Activated CD8-positive, alpha-beta T cell treated with anti-CD3 and anti-CD28 coated beads, Interleukin-2, amount 10 ng/mL, durations not matched to agents 7 days and 5 days (primary cell): Measurements from ENCODE around the gene NTSR1. TPM values are rescaled to one million over a fixed set of nuclear protein-coding genes. Genes with fewer than 3 reads are reported as not detected.

Source experiments
- ATAC-seq: fragments of 150-1000 bp; cut with Tn5 transposase; one replicate; pipeline ENCODE4 v1.10.0; 2021; ENCODE audit warnings: moderate library complexity
- CTCF ChIA-PET: fragments of 350-600 bp; sonication (Branson Sonifier 250); formaldehyde crosslinking; loops from one replicate; lab custom pipeline; 2021; ENCODE audit warnings: antibody characterized with exemption; lab: Charles Lee
- POLR2A ChIA-PET: fragments of 350-600 bp; sonication (Branson Sonifier 250); formaldehyde crosslinking; loops from one replicate; lab custom pipeline; 2021; ENCODE audit warnings: antibody characterized with exemption; lab: Charles Lee
- DNase-seq: peaks from one replicate; pipeline ENCODE4 v3.0.0-alpha.2; 2020
- H3K27ac Mint-ChIP-seq: one replicate; pipeline ENCODE4 v1.8.0; 2021; ENCODE audit warnings: mild to moderate bottlenecking, mixed read lengths
- H3K27me3 Mint-ChIP-seq: one replicate; pipeline ENCODE4 v1.8.0; 2021; ENCODE audit warnings: low read depth, mixed read lengths
- H3K36me3 Mint-ChIP-seq: one replicate; pipeline ENCODE4 v1.8.0; 2021; ENCODE audit warnings: low read depth, mixed read lengths
- H3K4me1 Mint-ChIP-seq: one replicate; pipeline ENCODE4 v1.8.0; 2021; ENCODE audit warnings: low read depth, mixed read lengths
- H3K4me3 Mint-ChIP-seq: one replicate; pipeline ENCODE4 v1.8.0; 2021; ENCODE audit warnings: mild to moderate bottlenecking, mixed read lengths
- H3K9me3 Mint-ChIP-seq: one replicate; pipeline ENCODE4 v1.8.0; 2022; ENCODE audit warnings: mixed read lengths; ENCODE audit not compliant: insufficient read depth
- total RNA-seq, 2 experiments: library from RNA; stranded (reverse); gene quantifications; one replicate each; pipeline ENCODE4 v1.2.3, GENCODE V29; 2021

NTSR1 gene
- total RNA-seq, 2 experiments from 2014 or later = 0.13 to 0.21 TPM

DNA sequence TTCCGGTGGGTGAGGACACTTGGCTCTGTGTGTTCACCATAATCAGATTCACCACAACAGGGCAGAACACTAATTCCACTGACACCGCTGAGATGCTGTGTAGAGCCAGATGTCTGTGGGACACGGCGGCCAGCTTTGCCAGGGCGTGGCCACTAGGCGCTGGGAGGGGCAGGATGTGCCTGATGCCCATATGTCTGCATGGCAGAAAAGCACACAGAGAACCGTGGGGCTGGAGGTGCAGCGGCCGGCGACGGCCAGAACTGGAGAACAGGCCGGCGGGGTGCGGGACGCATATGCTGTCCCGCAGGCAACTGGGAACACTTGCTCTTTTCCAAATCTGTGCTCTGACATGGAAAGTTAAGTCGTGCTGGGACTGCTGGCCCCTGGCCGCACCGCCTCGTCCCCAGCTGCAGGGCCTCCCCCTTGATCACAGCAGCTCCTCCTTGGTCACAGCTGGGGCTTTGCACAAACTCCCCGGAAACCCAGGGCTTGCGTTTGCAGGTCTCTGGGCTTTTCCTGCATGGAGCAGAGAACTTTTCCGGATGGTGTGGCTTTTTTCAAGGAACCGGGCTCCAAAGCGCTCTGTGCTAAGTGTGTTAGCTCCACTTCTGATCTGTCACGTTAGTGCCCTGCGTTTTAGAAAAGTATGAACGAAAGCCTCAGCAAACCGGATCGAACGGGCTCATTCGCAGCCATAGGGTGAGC is 31.1 kb downstream of the NTSR1 start:
- H3K36me3 Mint-ChIP-seq = no peaks in the 10 kb centered on the region
- H3K4me1 Mint-ChIP-seq = peaks cover 64% of the 10 kb centered on the region
- H3K4me3 Mint-ChIP-seq = peak overlapping the region; percentile 67
- peak; percentile 62 for DNase-seq
- peak overlapping the region; percentile 95 for H3K27ac Mint-ChIP-seq
- no peaks in the 10 kb centered on the region for H3K27me3 Mint-ChIP-seq
- no peaks in the 10 kb centered on the region for H3K9me3 Mint-ChIP-seq
- ChIA-PET CTCF (interaction anchor here (1.3 to 2.7 kb wide), 2 partner anchors 36 to 52 kb away, joined by 3 to 8 read pairs; no protein-coding TSS in a partner anchor), POLR2A (interaction anchor here (1.0 to 1.8 kb wide), 4 partner anchors 11 to 117 kb away, joined by 3 to 7 read pairs (median 4); no protein-coding TSS in a partner anchor)
- ATAC-seq = peak; percentile 29

DNA sequence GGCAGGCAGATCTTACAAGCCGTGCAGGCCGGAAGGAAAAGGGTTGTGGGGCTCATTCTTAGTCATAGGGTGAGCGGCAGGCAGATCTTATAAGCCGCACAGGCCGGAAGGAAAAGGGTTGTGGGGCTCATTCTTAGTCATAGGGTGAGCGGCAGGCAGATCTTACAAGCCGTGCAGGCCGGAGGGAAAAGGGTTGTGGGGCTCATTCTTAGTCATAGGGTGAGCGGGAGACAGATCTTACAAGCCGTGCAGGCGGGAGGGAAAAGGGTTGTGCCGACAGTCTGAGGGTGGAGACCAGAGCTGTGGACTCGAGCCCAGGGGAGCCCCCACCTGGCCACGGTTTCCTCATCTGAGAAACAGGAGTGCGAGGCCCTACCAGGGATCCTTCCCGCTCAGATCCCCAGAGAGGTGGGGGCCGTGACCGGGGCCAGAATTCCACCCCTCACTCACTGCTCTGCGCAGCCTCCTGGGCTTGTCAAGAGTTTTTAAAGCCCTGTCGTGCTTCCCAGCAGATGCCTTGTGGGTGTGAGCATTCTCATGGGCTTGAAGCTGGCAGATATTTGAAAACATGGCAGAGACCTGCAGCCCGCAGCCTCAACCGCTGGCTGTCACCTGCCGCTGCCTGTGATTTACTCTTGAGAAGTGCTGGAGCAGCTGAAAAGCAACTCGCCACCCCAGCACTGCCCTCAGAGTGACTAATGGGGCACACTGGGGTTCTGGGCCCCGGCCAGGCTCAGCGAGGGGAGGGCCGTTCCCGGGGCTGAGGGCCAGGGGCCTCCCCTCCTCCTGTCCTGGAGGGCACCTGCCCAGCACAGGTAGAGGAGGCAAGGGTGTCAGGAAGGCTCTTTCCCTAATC is 31.9 kb downstream of the NTSR1 start:
- no peaks in the 10 kb centered on the region for H3K36me3 Mint-ChIP-seq
- POLR2A ChIA-PET = interaction anchor here (1.0 to 1.8 kb wide), 4 partner anchors 13 to 124 kb away, joined by 3 to 7 read pairs (median 4); no protein-coding TSS in a partner anchor
- H3K4me1 Mint-ChIP-seq = peaks cover 64% of the 10 kb centered on the region

DNA sequence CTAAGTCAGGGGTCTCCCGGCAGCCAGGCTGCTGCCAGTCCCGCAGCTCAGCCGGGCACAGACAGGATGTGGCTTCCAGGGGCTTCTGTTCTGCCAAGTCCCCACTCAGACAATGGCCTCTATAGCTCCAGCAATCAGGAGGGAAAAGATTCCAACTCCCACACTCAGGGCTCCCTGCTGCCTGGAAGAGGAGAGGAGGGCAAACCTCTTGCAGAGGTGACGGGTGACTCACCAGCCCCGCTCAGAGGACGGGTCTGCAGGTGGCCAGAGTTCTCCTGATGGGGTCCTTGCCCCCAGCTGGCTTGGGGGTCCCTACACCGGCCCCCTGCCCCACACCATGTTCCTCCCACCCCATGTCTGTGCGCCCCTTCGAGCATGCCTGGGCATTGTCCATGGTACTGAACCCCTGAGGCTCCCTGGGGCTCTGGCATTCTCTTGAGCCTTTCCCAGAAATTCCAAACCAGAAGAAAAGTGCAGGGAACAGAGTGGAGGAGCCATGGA is 32.6 kb downstream of the NTSR1 start:
- Mint-ChIP-seq H3K4me3 (peak overlapping the region; percentile 15), H3K27me3 (peaks cover 6% of the 10 kb centered on the region), H3K36me3 (no peaks in the 10 kb centered on the region), H3K27ac (peak overlapping the region; percentile 60), H3K9me3 (no peaks in the 10 kb centered on the region), H3K4me1 (peaks cover 58% of the 10 kb centered on the region)
- ChIA-PET CTCF (interaction anchor here (1.3 to 2.7 kb wide), 3 partner anchors 38 to 67 kb away, joined by 3 to 8 read pairs (median 5); no protein-coding TSS in a partner anchor), POLR2A (interaction anchor here (1.0 kb wide), 1 partner anchor 125 kb away, joined by 3 read pairs; no protein-coding TSS in a partner anchor)
- ATAC-seq (no peak), DNase-seq (peak; percentile 51)

More for the DNA sequence above, 31.9 kb downstream of the NTSR1 start:
- Mint-ChIP-seq H3K9me3 (no peaks in the 10 kb centered on the region), H3K27ac (peak overlapping the region; percentile 95), H3K4me3 (peak overlapping the region; percentile 67), H3K27me3 (peaks cover 5% of the 10 kb centered on the region)
- CTCF ChIA-PET = interaction anchor here (0.7 to 2.7 kb wide), 4 partner anchors 37 to 67 kb away, joined by 3 to 8 read pairs (median 4); no protein-coding TSS in a partner anchor
- DNase-seq (peak; percentile 88), ATAC-seq (peak; percentile 89)

DNA sequence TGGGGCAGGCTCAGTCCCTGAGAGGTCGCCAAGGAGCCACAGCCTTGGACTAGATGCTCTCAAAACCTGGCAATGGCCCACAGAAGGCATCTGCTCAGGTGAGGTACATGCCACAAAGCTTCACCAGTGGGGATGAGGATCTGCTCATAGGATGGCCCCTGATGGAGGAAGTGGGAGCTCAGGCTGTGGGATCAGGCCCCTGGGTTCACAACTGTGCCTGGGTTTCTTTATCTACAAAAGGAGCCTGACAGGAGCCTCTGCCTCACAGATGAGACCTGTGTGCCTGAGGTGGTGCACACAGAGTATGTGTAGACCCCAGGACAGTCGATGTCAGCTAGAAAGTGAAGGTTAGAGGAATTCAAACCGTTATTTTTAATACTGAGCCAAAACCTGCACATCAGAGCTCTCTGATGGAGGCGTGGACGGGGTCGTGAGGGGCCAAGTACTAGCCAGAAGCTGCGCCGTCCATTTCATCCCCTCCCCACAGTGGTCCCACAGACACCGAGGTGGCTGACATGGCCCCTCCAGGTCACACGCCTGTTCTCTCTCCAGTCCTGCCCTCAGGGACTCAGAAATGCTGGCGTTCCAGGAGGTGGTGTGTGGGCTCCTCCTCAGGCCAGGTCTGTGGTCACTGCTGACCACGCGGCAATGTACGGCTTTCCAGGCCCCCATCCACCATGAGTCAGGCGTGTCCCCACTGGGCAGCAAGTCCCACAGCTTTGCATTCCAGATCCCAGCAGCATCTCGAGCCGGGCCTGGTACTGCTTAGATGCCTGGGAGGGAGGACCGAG is 33.3 kb downstream of the NTSR1 start:
- ATAC-seq = no peak
- Mint-ChIP-seq H3K4me3 (no peak overlapping the region), H3K27me3 (peaks cover 11% of the 10 kb centered on the region), H3K4me1 (peaks cover 54% of the 10 kb centered on the region), H3K27ac (peak overlapping the region; percentile 60), H3K36me3 (no peaks in the 10 kb centered on the region), H3K9me3 (no peaks in the 10 kb centered on the region)
- CTCF ChIA-PET = interaction anchor here (1.5 to 2.7 kb wide), 2 partner anchors 50 to 66 kb away, joined by 5 to 8 read pairs; no protein-coding TSS in a partner anchor
- no peak for DNase-seq
- POLR2A ChIA-PET = no interaction called here

DNA sequence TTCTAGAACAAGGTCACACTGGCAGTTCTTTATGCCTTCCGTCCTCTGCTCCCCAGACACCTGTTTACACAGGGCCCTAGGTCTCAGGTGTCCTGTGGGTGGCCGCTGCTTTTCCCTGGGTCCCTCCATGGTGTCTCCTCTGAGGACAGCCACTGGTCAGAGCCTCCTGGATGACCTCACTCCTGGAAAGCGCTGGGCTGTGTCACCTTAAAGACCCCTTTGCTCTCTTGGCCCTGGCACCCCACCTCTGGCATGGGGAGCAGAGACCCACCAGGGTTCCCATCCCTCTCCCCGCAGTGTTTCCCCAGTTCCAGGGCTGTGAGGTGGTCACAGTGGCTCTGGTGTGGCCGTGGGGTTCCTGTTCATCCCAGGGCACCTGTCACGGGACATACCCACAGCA is 33.9 kb downstream of the NTSR1 start:
- H3K4me1 Mint-ChIP-seq = peaks cover 48% of the 10 kb centered on the region
- no peaks in the 10 kb centered on the region for H3K36me3 Mint-ChIP-seq
- no peak overlapping the region for H3K4me3 Mint-ChIP-seq
- no peak for ATAC-seq
- ChIA-PET CTCF (no interaction called here), POLR2A (no interaction called here)
- peaks cover 12% of the 10 kb centered on the region for H3K27me3 Mint-ChIP-seq
- H3K9me3 Mint-ChIP-seq = no peaks in the 10 kb centered on the region
- DNase-seq = no peak
- H3K27ac Mint-ChIP-seq = no peak overlapping the region

DNA sequence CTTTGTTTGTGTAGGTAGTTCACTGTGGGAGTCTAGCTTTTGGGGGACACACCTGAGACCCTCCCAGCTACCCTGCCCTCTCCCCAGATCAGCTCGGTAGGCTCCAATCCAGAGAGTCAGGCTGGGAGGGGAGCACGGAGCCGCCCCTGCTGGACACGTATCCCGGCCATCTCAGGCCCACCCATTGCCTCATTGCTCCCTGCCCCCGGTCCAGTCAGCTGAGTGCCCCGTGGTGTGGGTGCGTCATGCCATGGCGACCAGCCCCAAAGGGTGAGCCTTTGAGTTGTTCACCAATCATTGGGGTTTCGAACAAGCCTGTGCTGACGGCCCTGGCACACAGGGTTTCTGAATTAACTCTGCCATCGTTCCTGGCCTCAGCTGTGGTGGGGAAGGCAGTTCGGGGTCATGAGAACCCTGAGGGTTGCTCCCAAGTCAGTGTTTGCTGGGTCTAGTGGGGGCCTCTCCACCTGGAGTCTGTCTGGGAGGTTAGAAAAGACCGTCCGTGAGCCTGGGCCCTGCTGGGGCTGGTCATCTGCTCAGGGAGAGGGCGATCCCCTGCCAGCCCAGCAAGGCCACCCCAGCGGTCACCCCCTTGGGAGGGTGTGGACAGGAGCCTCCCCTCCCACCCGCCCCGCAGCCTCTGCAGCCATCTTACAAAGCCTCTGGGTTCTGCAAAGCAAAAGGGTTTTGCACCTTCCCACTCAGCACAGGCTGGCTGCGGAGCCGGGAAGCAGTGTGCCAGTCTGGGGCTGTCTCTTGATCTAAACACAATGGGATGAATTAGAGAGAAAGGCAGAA is 34.5 kb downstream of the NTSR1 start:
- Mint-ChIP-seq H3K27ac (peak overlapping the region; percentile 3), H3K9me3 (no peaks in the 10 kb centered on the region), H3K4me1 (peaks cover 48% of the 10 kb centered on the region), H3K27me3 (peaks cover 12% of the 10 kb centered on the region), H3K4me3 (no peak overlapping the region), H3K36me3 (no peaks in the 10 kb centered on the region)
- DNase-seq = no peak
- ChIA-PET POLR2A (no interaction called here), CTCF (no interaction called here)
- ATAC-seq = no peak

DNA sequence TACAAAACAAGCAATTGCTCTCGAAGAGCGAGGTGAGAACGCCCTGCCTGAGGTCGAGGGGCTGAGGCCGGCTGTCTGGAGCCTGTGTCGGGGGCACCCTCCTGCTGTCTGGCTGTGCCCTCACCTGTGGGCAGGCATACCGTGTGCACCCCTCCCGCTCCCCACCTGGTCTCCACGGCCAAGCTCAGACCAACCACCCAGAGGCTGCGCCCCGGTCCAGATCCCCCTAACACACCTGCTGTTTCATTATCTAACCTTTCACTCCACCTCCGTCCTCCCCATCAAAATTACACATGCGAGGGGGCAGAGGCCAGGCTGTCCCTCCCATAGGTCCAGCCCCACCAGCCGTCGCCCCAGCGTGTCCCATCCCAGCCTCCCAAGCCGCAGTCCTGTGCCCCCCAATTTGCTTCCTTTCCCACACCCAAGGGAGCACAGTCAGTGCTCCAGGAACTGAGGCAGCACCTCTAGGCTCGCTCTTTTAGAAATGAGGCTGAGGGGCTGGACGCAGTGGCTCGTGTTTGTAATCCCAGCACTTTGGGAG is 35.2 kb downstream of the NTSR1 start:
- ATAC-seq = no peak
- no peak overlapping the region for H3K4me3 Mint-ChIP-seq
- H3K4me1 Mint-ChIP-seq = peaks cover 41% of the 10 kb centered on the region
- peak overlapping the region; percentile 3 for H3K27ac Mint-ChIP-seq
- ChIA-PET POLR2A (no interaction called here), CTCF (interaction anchor here (1.2 kb wide), 1 partner anchor 48 kb away, joined by 3 read pairs; no protein-coding TSS in a partner anchor)
- no peaks in the 10 kb centered on the region for H3K36me3 Mint-ChIP-seq
- peaks cover 16% of the 10 kb centered on the region for H3K27me3 Mint-ChIP-seq
- DNase-seq = no peak
- no peaks in the 10 kb centered on the region for H3K9me3 Mint-ChIP-seq

DNA sequence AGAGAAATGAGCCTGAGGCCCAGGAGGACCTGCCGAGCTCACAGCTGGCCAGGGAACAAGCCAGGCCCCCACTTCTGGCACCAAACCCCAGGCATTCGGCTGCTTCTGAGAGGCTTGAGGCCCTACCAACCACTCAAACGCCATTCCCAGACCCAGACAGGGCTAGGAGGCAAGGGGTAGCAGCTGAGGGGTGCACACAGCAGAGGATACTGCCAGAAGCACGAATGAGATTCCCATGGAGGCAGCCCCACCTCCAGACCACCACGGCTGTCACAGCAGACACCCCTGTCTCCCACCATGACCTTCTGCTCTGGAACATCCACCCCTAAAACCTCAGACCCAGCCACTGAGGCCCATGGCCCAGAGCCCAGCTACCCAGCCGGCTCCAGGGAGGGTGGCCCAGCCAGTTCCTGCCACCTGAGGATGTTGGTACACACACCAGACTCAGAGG is 36.1 kb downstream of the NTSR1 start:
- no peaks in the 10 kb centered on the region for H3K36me3 Mint-ChIP-seq
- ATAC-seq (no peak), DNase-seq (no peak)
- no peak overlapping the region for H3K4me3 Mint-ChIP-seq
- no peak overlapping the region for H3K27ac Mint-ChIP-seq
- CTCF ChIA-PET = interaction anchor here (1.2 kb wide), 1 partner anchor 47 kb away, joined by 3 read pairs; no protein-coding TSS in a partner anchor
- peaks cover 32% of the 10 kb centered on the region for H3K4me1 Mint-ChIP-seq
- H3K9me3 Mint-ChIP-seq = no peaks in the 10 kb centered on the region
- POLR2A ChIA-PET = interaction anchor here (0.6 kb wide), 1 partner anchor 459 kb away, joined by 3 read pairs; no protein-coding TSS in a partner anchor
- peaks cover 20% of the 10 kb centered on the region for H3K27me3 Mint-ChIP-seq

DNA sequence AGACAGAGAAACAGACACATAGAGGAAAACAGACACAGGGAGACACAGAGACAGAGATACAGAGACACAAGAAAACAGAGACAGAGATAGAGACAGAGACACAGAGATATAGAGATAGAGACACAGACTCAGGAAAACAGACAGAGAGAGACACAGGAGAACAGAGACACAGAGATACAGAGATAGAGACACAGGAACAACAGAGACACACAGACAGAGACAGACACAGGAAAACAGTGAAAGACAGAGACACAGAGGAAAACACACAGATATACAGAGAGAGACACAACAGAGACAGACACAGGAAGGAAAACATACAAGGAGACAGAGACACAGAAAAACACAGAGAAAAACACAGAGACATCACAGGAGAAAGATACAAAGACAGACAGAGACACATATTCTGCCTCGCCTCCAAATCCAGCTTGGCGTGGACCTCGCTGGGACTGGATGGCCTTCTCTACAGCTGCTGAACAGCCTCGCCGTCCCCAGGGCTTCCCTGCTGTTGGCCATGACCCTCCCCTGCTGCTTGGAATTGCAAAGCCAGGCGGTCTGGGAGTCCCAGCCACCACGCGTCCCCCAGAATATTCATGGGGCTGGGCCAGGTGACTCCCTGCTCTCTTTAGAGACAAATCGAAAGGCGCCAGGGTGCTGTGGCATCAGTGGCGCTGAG is 36.8 kb downstream of the NTSR1 start:
- no peak for DNase-seq
- Mint-ChIP-seq H3K4me3 (no peak overlapping the region), H3K36me3 (no peaks in the 10 kb centered on the region), H3K27me3 (peaks cover 23% of the 10 kb centered on the region), H3K27ac (peak overlapping the region; percentile 19), H3K4me1 (peaks cover 26% of the 10 kb centered on the region), H3K9me3 (no peaks in the 10 kb centered on the region)
- POLR2A ChIA-PET = no interaction called here
- CTCF ChIA-PET = no interaction called here
- ATAC-seq = no peak

DNA sequence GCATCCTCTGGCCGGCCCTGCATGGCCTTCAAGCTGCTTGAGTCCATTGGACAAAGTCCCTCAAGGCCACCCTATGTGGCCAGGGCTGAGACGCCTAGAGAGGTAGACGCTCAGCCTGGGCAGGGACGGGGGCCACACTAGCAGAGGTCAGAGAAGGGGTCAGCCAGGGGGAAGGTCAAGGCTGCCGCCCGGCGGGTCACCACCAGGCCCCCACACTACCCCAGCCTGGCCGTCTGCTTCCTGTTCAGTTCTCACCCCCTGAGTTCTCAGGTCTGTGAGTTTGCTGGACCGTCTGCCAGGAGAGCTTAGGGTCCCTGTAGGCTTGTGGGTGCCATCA is 37.3 kb downstream of the NTSR1 start:
- POLR2A ChIA-PET = no interaction called here
- ATAC-seq = no peak
- Mint-ChIP-seq H3K27me3 (peaks cover 25% of the 10 kb centered on the region), H3K4me3 (no peak overlapping the region), H3K4me1 (peaks cover 22% of the 10 kb centered on the region), H3K27ac (no peak overlapping the region), H3K36me3 (no peaks in the 10 kb centered on the region), H3K9me3 (no peaks in the 10 kb centered on the region)
- CTCF ChIA-PET = no interaction called here
- no peak for DNase-seq
